Measurements from ENCODE around the gene NT5E.
"Not testable (repeated sequence)": the region's sequence is repeated elsewhere in the genome, so short reads cannot be mapped to it uniquely, and the experiment has no call there.

Gene NT5E

GRCh38 chr6:85449818-85450759, at the start of gene NT5E:
TSS of gene NT5E (plus strand) at chr6:85450083. CDS start at chr6:85450140, 57 bp downstream.
- DNase-seq, result peak; percentile 29

- DNase-seq, result no peak
Measured at GRCh38 chr6:85400331-85400730, 49.6 kb upstream of the NT5E start.

- no peak for DNase-seq
Measured at GRCh38 chr6:85401186-85402021, 48.5 kb upstream of the NT5E start.

- no peak for DNase-seq
Measured at GRCh38 chr6:85402071-85402470, 47.8 kb upstream of the NT5E start.

GRCh38 chr6:85402922-85403321, 47.0 kb upstream of the NT5E start:
- DNase-seq, result no peak

GRCh38 chr6:85403331-85404015, 46.4 kb upstream of the NT5E start:
- DNase-seq, result no peak

GRCh38 chr6:85404016-85404563, 45.8 kb upstream of the NT5E start:
- not testable (repeated sequence) for DNase-seq

GRCh38 chr6:85404564-85405174, 45.2 kb upstream of the NT5E start:
- DNase-seq, result no peak

- DNase-seq, result no peak
Measured at GRCh38 chr6:85405175-85405852, 44.6 kb upstream of the NT5E start.

- DNase-seq, result no peak
Measured at GRCh38 chr6:85405853-85406198, 44.1 kb upstream of the NT5E start.

GRCh38 chr6:85406641-85407075, 43.2 kb upstream of the NT5E start:
- no peak for DNase-seq

- DNase-seq, result no peak
Measured at GRCh38 chr6:85408039-85408438, 41.8 kb upstream of the NT5E start.

GRCh38 chr6:85412911-85413430, 36.9 kb upstream of the NT5E start:
- DNase-seq, result no peak

- no peak for DNase-seq
Measured at GRCh38 chr6:85416049-85416448, 33.8 kb upstream of the NT5E start.

- no peak for DNase-seq
Measured at GRCh38 chr6:85416766-85417165, 33.1 kb upstream of the NT5E start.

GRCh38 chr6:85417336-85417735, 32.5 kb upstream of the NT5E start:
- DNase-seq, result no peak

- DNase-seq, result no peak
Measured at GRCh38 chr6:85418059-85418458, 31.8 kb upstream of the NT5E start.

GRCh38 chr6:85419046-85419759, 30.7 kb upstream of the NT5E start:
- no peak for DNase-seq

- no peak for DNase-seq
Measured at GRCh38 chr6:85420551-85420950, 29.3 kb upstream of the NT5E start.

GRCh38 chr6:85421181-85421580, 28.7 kb upstream of the NT5E start:
- DNase-seq, result no peak

GRCh38 chr6:85421972-85422371, 27.9 kb upstream of the NT5E start:
- DNase-seq, result no peak
